Islet precursor cell (in vitro differentiated cells): ENCODE measurements around the gene PLA2G3.
A peak's percentile ranks its signal among the peaks of the same experiment; 100 is the strongest.
"Not testable (repeated sequence)": the region's sequence is repeated elsewhere in the genome, so short reads cannot be mapped to it uniquely, and the experiment has no call there.

Source experiments
- DNase-seq: peaks from one replicate; pipeline ENCODE4 v3.0.0-alpha.2; 2018

PLA2G3 gene

GRCh38 chr22:31122532-31123291 lies 17.6 kb downstream of the PLA2G3 start, which contains the start of gene INPP5J:
Gene INPP5J, plus strand, starts transcription at chr22:31122966. Its CDS starts 49 bp downstream, at chr22:31123015.
- peak; percentile 81 for DNase-seq

- DNase-seq, result no peak
These were observed 18.1 kb downstream of the PLA2G3 start for GRCh38 chr22:31122196-31122531.

GRCh38 chr22:31121403-31121802 lies 18.9 kb downstream of the PLA2G3 start:
- DNase-seq, result no peak

GRCh38 chr22:31120642-31121041 lies 19.7 kb downstream of the PLA2G3 start:
- DNase-seq, result no peak

- DNase-seq, result no peak
These were observed 20.1 kb downstream of the PLA2G3 start for GRCh38 chr22:31120230-31120629.

- DNase-seq, result no peak
These were observed 21.1 kb downstream of the PLA2G3 start for GRCh38 chr22:31119026-31119717.

GRCh38 chr22:31118046-31118820 lies 22.1 kb downstream of the PLA2G3 start:
- no peak for DNase-seq

GRCh38 chr22:31112547-31113091 lies 27.7 kb downstream of the PLA2G3 start:
- DNase-seq, result not testable (repeated sequence)

- DNase-seq, result no peak
These were observed 32.5 kb downstream of the PLA2G3 start for GRCh38 chr22:31107894-31108218.

GRCh38 chr22:31107178-31107893 lies 33.0 kb downstream of the PLA2G3 start, which contains the start of gene SELENOM:
Gene SELENOM, minus strand, starts transcription at chr22:31107568. Its CDS starts 63 bp downstream, at chr22:31107505.
- peak; percentile 99 for DNase-seq

GRCh38 chr22:31106731-31107177 lies 33.6 kb downstream of the PLA2G3 start:
- DNase-seq, result no peak

GRCh38 chr22:31106001-31106571 lies 34.2 kb downstream of the PLA2G3 start:
- DNase-seq, result no peak

GRCh38 chr22:31105282-31105929 lies 34.9 kb downstream of the PLA2G3 start:
- no peak for DNase-seq

GRCh38 chr22:31104869-31105268 lies 35.4 kb downstream of the PLA2G3 start:
- peak; percentile 86 for DNase-seq

- no peak for DNase-seq
These were observed 36.2 kb downstream of the PLA2G3 start for GRCh38 chr22:31103899-31104694.

GRCh38 chr22:31103111-31103510 lies 37.2 kb downstream of the PLA2G3 start:
- DNase-seq, result no peak

GRCh38 chr22:31102441-31103081 lies 37.7 kb downstream of the PLA2G3 start:
- peak; percentile 89 for DNase-seq

- DNase-seq, result no peak
These were observed 39.4 kb downstream of the PLA2G3 start for GRCh38 chr22:31100762-31101525.
